Measurements from ENCODE around the gene MCM3AP.

GRCh38 chr21:46190491-46191131, 94.8 kb downstream of the MCM3AP start:
- no peak for TF ChIP-seq GATA3 (IDR thresholded peaks at IDR 0.05; ENCODE audit: low read depth, low read length)
- TF ChIP-seq GATA2 (IDR thresholded peaks at IDR 0.05; ENCODE audit: low read depth, low read length) = no peak

Data from SH-SY5Y (cell line).